Parathyroid adenoma (tissue), 2 donors: Measurements from ENCODE around the gene TSC22D1.
A peak's percentile ranks its signal among the peaks of the same experiment; 100 is the strongest.

Source experiments
- H2AFZ ChIP-seq: fragments of 300-600 bp; sonication (generic); one replicate; pipeline ENCODE4 v1.7.0; 2017; ENCODE audit warnings: antibody characterized with exemption, mild to moderate bottlenecking
- H3K27ac ChIP-seq: fragments of 300-600 bp; sonication (generic); one replicate; pipeline ENCODE4 v1.7.0; 2017
- H3K27me3 ChIP-seq: fragments of 300-600 bp; sonication (generic); one replicate; pipeline ENCODE4 v1.7.0; 2017; ENCODE audit warnings: low read length; ENCODE audit not compliant: control insufficient read depth, insufficient read depth
- H3K36me3 ChIP-seq: fragments of 300-600 bp; sonication (generic); one replicate; pipeline ENCODE4 v1.7.0; 2017; ENCODE audit warnings: low read length; ENCODE audit not compliant: control insufficient read depth, insufficient read depth
- H3K4me1 ChIP-seq: fragments of 300-600 bp; sonication (generic); one replicate; pipeline ENCODE4 v1.7.0; 2017; ENCODE audit warnings: control low read depth
- H3K4me2 ChIP-seq: fragments of 300-600 bp; sonication (generic); one replicate; pipeline ENCODE4 v1.7.0; 2017; ENCODE audit warnings: low read length
- H3K4me3 ChIP-seq: fragments of 300-600 bp; sonication (generic); one replicate; pipeline ENCODE4 v1.7.0; 2017; ENCODE audit warnings: low read depth, low read length
- H3K79me2 ChIP-seq: fragments of 300-600 bp; sonication (generic); one replicate; pipeline ENCODE4 v1.7.0; 2017; ENCODE audit warnings: control low read depth
- H3K9ac ChIP-seq: fragments of 300-600 bp; sonication (generic); one replicate; pipeline ENCODE4 v1.7.0; 2017; ENCODE audit warnings: mild to moderate bottlenecking
- H3K9me3 ChIP-seq: fragments of 300-600 bp; sonication (generic); one replicate; pipeline ENCODE4 v1.7.0; 2017; ENCODE audit warnings: low read length; ENCODE audit not compliant: control insufficient read depth
- TF ChIP-seq, protein P1 (sequence below): fragments of 300-600 bp; sonication (generic); IDR thresholded peaks from one replicate; pipeline ENCODE4 v1.7.0; 2017; ENCODE audit warnings: antibody characterized with exemption, mild to moderate bottlenecking
- donor health status: primary hyperparathyroidism.

TSC22D1 gene

GRCh38 chr13:44407891-44408290, 168.2 kb downstream of the TSC22D1 start:
- TF ChIP-seq, protein P1, sequence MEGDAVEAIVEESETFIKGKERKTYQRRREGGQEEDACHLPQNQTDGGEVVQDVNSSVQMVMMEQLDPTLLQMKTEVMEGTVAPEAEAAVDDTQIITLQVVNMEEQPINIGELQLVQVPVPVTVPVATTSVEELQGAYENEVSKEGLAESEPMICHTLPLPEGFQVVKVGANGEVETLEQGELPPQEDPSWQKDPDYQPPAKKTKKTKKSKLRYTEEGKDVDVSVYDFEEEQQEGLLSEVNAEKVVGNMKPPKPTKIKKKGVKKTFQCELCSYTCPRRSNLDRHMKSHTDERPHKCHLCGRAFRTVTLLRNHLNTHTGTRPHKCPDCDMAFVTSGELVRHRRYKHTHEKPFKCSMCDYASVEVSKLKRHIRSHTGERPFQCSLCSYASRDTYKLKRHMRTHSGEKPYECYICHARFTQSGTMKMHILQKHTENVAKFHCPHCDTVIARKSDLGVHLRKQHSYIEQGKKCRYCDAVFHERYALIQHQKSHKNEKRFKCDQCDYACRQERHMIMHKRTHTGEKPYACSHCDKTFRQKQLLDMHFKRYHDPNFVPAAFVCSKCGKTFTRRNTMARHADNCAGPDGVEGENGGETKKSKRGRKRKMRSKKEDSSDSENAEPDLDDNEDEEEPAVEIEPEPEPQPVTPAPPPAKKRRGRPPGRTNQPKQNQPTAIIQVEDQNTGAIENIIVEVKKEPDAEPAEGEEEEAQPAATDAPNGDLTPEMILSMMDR = no peak
- no peaks in the 10 kb centered on the region for H3K9me3 ChIP-seq

GRCh38 chr13:44407379-44407778, 168.8 kb downstream of the TSC22D1 start:
- no peak overlapping the region for H2AFZ ChIP-seq
- no peaks in the 10 kb centered on the region for H3K9me3 ChIP-seq
- H3K9ac ChIP-seq = no peak overlapping the region
- peaks cover 14% of the 10 kb centered on the region for H3K4me1 ChIP-seq
- no peaks in the 10 kb centered on the region for H3K36me3 ChIP-seq
- no peak overlapping the region for H3K27ac ChIP-seq
- no peaks in the 10 kb centered on the region for H3K27me3 ChIP-seq
- TF ChIP-seq, protein P1 = no peak
- H3K4me2 ChIP-seq = no peak overlapping the region
- no peaks in the 10 kb centered on the region for H3K79me2 ChIP-seq
- no peak overlapping the region for H3K4me3 ChIP-seq

More at GRCh38 chr13:44407891-44408290, 168.2 kb downstream of the TSC22D1 start:
- Histone ChIP-seq H2AFZ (no peak overlapping the region), H3K4me2 (no peak overlapping the region), H3K4me3 (no peak overlapping the region), H3K27ac (no peak overlapping the region), H3K27me3 (no peaks in the 10 kb centered on the region), H3K4me1 (peaks cover 13% of the 10 kb centered on the region), H3K79me2 (no peaks in the 10 kb centered on the region), H3K36me3 (no peaks in the 10 kb centered on the region), H3K9ac (no peak overlapping the region)

- TF ChIP-seq, protein P1 = no peak
- Histone ChIP-seq H2AFZ (no peak overlapping the region), H3K9me3 (no peaks in the 10 kb centered on the region), H3K4me2 (no peak overlapping the region), H3K27ac (no peak overlapping the region), H3K4me3 (no peak overlapping the region), H3K79me2 (no peaks in the 10 kb centered on the region), H3K9ac (no peak overlapping the region), H3K36me3 (no peaks in the 10 kb centered on the region), H3K27me3 (no peaks in the 10 kb centered on the region), H3K4me1 (peaks cover 14% of the 10 kb centered on the region)
Measured at GRCh38 chr13:44406617-44407016, 169.5 kb downstream of the TSC22D1 start.

GRCh38 chr13:44404261-44405132, 171.6 kb downstream of the TSC22D1 start:
- Histone ChIP-seq H3K4me1 (peaks cover 14% of the 10 kb centered on the region), H3K9ac (no peak overlapping the region), H3K27ac (peak overlapping the region; percentile 63), H3K36me3 (no peaks in the 10 kb centered on the region), H3K27me3 (no peaks in the 10 kb centered on the region), H3K9me3 (no peaks in the 10 kb centered on the region), H2AFZ (peak overlapping the region; percentile 68), H3K4me3 (no peak overlapping the region), H3K79me2 (no peaks in the 10 kb centered on the region), H3K4me2 (no peak overlapping the region)
- TF ChIP-seq, protein P1 = no peak
